HepG2 (cell line): ENCODE data around the gene COX7A1. TPM values are rescaled to one million over a fixed set of nuclear protein-coding genes. Genes with fewer than 3 reads are reported as not detected.
A peak's percentile ranks its signal among the peaks of the same experiment; 100 is the strongest.

ENCODE experiments used
- AKAP8 ChIP-seq: sonication (generic); formaldehyde crosslinking; IDR thresholded peaks from 2 replicates; pipeline ENCODE4 v1.5.1; 2020; ENCODE audit warnings: mild to moderate bottlenecking, missing genetic modification reagents
- CEBPG ChIP-seq: IDR thresholded peaks from 2 replicates; pipeline ENCODE4 v1.6.1; 2016
- ESRRA ChIP-seq: sonication (generic); formaldehyde crosslinking; IDR thresholded peaks from 2 replicates; pipeline ENCODE4 v1.5.1; 2020; ENCODE audit warnings: mild to moderate bottlenecking, low read depth, missing genetic modification reagents
- FOXO4 ChIP-seq: sonication (generic); formaldehyde crosslinking; conservative IDR thresholded peaks from 2 replicates; pipeline ENCODE4 v1.8.1; 2023; ENCODE audit warnings: missing genetic modification reagents
- GLI4 ChIP-seq: sonication (generic); formaldehyde crosslinking; IDR thresholded peaks from 2 replicates; pipeline ENCODE4 v1.5.1; 2020; ENCODE audit warnings: missing genetic modification reagents, mild to moderate bottlenecking, moderate library complexity, borderline replicate concordance
- HNRNPUL1 ChIP-seq: fragments of 200-400 bp; formaldehyde crosslinking; IDR thresholded peaks from 2 replicates; pipeline ENCODE4 v1.6.1; 2017; ENCODE audit warnings: low read depth, mild to moderate bottlenecking, low read length, moderate library complexity
- KDM1A ChIP-seq: IDR thresholded peaks from 2 replicates; pipeline ENCODE4 v1.6.1; 2016; ENCODE audit warnings: missing compliant biosample characterization
- KLF15 ChIP-seq: sonication (generic); formaldehyde crosslinking; IDR thresholded peaks from 2 replicates; pipeline ENCODE4 v1.8.1; 2023; ENCODE audit warnings: borderline replicate concordance, mild to moderate bottlenecking, inconsistent platforms, missing genetic modification reagents, mixed read lengths
- MAFF ChIP-seq: IDR thresholded peaks from 2 replicates; pipeline ENCODE4 v1.6.1; 2011; ENCODE audit warnings: low read depth, low read length, improper control_type of control experiment
- MATR3 ChIP-seq: sonication (generic); formaldehyde crosslinking; IDR thresholded peaks from 2 replicates; pipeline ENCODE4 v1.4.0; 2020; ENCODE audit warnings: missing genetic modification reagents
- RBFOX2 ChIP-seq: fragments of 200-400 bp; formaldehyde crosslinking; IDR thresholded peaks from 2 replicates; pipeline ENCODE4 v1.6.1; 2017; ENCODE audit warnings: low read depth, mild to moderate bottlenecking, low read length
- RFX1 ChIP-seq: fragments of 450-650 bp; IDR thresholded peaks from 2 replicates; pipeline ENCODE4 v1.6.1; 2017
- SCMH1 ChIP-seq: sonication (generic); formaldehyde crosslinking; IDR thresholded peaks from 2 replicates; pipeline ENCODE4 v1.9.0; 2021; ENCODE audit warnings: missing genetic modification reagents, mild to moderate bottlenecking, borderline replicate concordance
- TEF ChIP-seq: sonication (generic); formaldehyde crosslinking; IDR thresholded peaks from 2 replicates; pipeline ENCODE4 v1.5.0; 2020; ENCODE audit warnings: missing genetic modification reagents
- ZBTB25 ChIP-seq: IDR thresholded peaks from 2 replicates; pipeline ENCODE4 v1.6.1; 2018; ENCODE audit warnings: missing genetic modification reagents
- ZFYVE20 ChIP-seq: sonication (generic); formaldehyde crosslinking; IDR thresholded peaks from 2 replicates; pipeline ENCODE4 v1.8.0; 2023; ENCODE audit warnings: low read depth, mild to moderate bottlenecking, moderate library complexity, missing genetic modification reagents, borderline replicate concordance
- ZNF24 ChIP-seq: fragments of 450-650 bp; IDR thresholded peaks from 2 replicates; pipeline ENCODE4 v1.6.1; 2017; ENCODE audit warnings: antibody characterized with exemption, mild to moderate bottlenecking
- ZNF557 ChIP-seq: sonication (generic); formaldehyde crosslinking; IDR thresholded peaks from 2 replicates; pipeline ENCODE4 v1.4.0; 2020; ENCODE audit warnings: missing genetic modification reagents
- ZNF891 ChIP-seq: sonication (generic); formaldehyde crosslinking; IDR thresholded peaks from 2 replicates; pipeline ENCODE4 v1.5.0; 2020; ENCODE audit warnings: mild to moderate bottlenecking, missing genetic modification reagents
- ZSCAN12 ChIP-seq: sonication (generic); formaldehyde crosslinking; IDR thresholded peaks from 2 replicates; pipeline ENCODE4 v1.9.0; 2021; ENCODE audit warnings: mild to moderate bottlenecking, missing genetic modification reagents
- polyA plus RNA-seq, 8 experiments: library from polyadenylated mRNA; depleted of rRNA in 3 of 8; stranded (reverse) in 7 of 8; unstranded in 1 of 8; fragments of >200 nt; fragmentation: Illumina TruSeq in 4 of 8; extraction: Trizol in 4 of 8; gene quantifications; 2 replicates each; pipeline versions ENCODE4 v1.2.1 to v1.2.3, GENCODE V29; 2011 to 2016; ENCODE audit warnings: low read depth in 4 of 8, missing spikeins in 1 of 8, mixed read lengths in 1 of 8; ENCODE audit not compliant: insufficient read depth in 1 of 8
- total RNA-seq, 5 experiments: library from RNA; depleted of rRNA; stranded (reverse); fragments of >200 nt; fragmentation: Illumina TruSeq; extraction: Trizol; gene quantifications; 2 replicates each; pipeline ENCODE4 v1.2.3, GENCODE V29; 2016; ENCODE audit warnings: low read depth in 1 of 5
- TF ChIP-seq, protein P1 (sequence below): sonication (generic); formaldehyde crosslinking; IDR thresholded peaks from 2 replicates; pipeline ENCODE4 v1.5.0; 2020; ENCODE audit warnings: missing genetic modification reagents, mild to moderate bottlenecking, borderline replicate concordance
- TF ChIP-seq, protein P2 (sequence below): conservative IDR thresholded peaks from 2 replicates; pipeline ENCODE4 v1.6.1; 2018; ENCODE audit warnings: missing genetic modification reagents
- TF ChIP-seq, protein P3 (sequence below): sonication (generic); formaldehyde crosslinking; IDR thresholded peaks from 2 replicates; pipeline ENCODE4 v1.5.0; 2020; ENCODE audit warnings: mild to moderate bottlenecking, low read depth, missing genetic modification reagents, borderline replicate concordance
- TF ChIP-seq, protein P4 (sequence below): sonication (generic); formaldehyde crosslinking; IDR thresholded peaks from 2 replicates; pipeline ENCODE4 v1.9.0; 2021; ENCODE audit warnings: missing genetic modification reagents, mild to moderate bottlenecking, borderline replicate concordance

Gene COX7A1
- total and polyA plus RNA-seq, 2 of the 13 experiments (the other 11 are each of a cell fraction or from before 2014, with no cell fraction given) = not detected

- peak; percentile 55 for TF ChIP-seq TEF
- no peak for TF ChIP-seq SCMH1 (CRISPR knock-in tag)
- TF ChIP-seq, protein P1, sequence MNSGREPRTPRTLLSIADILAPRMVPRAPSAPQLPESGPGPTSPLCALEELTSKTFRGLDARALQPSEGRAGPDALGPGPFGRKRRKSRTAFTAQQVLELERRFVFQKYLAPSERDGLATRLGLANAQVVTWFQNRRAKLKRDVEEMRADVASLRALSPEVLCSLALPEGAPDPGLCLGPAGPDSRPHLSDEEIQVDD (CRISPR knock-in tag) = no peak; the same call in 1 of the 2 replicates
- no peak for TF ChIP-seq ZNF24
- no peak for TF ChIP-seq RFX1
- TF ChIP-seq KDM1A (CRISPR knock-in tag) = no peak
- TF ChIP-seq GLI4 (CRISPR knock-in tag) = no peak
- peak; percentile 81; the same call in 1 of the 2 replicates for TF ChIP-seq KLF15 (CRISPR knock-in tag)
- no peak for TF ChIP-seq MATR3 (CRISPR knock-in tag)
- peak; percentile 74; the same call in 1 of the 2 replicates for TF ChIP-seq ZSCAN12
- no peak for TF ChIP-seq MAFF
- TF ChIP-seq, protein P2, sequence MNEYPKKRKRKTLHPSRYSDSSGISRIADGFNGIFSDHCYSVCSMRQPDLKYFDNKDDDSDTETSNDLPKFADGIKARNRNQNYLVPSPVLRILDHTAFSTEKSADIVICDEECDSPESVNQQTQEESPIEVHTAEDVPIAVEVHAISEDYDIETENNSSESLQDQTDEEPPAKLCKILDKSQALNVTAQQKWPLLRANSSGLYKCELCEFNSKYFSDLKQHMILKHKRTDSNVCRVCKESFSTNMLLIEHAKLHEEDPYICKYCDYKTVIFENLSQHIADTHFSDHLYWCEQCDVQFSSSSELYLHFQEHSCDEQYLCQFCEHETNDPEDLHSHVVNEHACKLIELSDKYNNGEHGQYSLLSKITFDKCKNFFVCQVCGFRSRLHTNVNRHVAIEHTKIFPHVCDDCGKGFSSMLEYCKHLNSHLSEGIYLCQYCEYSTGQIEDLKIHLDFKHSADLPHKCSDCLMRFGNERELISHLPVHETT (CRISPR knock-in tag) = peak; percentile 75; the same call in 1 of the 2 replicates
- peak; percentile 99 for TF ChIP-seq AKAP8 (CRISPR knock-in tag)
- TF ChIP-seq ZNF557 (CRISPR knock-in tag) = no peak
- no peak for TF ChIP-seq FOXO4 (CRISPR knock-in tag)
- TF ChIP-seq CEBPG (CRISPR knock-in tag) = no peak
- TF ChIP-seq ZFYVE20 (CRISPR knock-in tag) = no peak
- TF ChIP-seq ESRRA (CRISPR knock-in tag) = no peak
- 0 out of 2 replicates have a peak, but pooled peaks have one; percentile 48 for TF ChIP-seq HNRNPUL1
- TF ChIP-seq ZNF891 (CRISPR knock-in tag) = no peak
- TF ChIP-seq, protein P3, sequence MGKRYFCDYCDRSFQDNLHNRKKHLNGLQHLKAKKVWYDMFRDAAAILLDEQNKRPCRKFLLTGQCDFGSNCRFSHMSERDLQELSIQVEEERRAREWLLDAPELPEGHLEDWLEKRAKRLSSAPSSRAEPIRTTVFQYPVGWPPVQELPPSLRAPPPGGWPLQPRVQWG (CRISPR knock-in tag) = no peak
- TF ChIP-seq, protein P4, sequence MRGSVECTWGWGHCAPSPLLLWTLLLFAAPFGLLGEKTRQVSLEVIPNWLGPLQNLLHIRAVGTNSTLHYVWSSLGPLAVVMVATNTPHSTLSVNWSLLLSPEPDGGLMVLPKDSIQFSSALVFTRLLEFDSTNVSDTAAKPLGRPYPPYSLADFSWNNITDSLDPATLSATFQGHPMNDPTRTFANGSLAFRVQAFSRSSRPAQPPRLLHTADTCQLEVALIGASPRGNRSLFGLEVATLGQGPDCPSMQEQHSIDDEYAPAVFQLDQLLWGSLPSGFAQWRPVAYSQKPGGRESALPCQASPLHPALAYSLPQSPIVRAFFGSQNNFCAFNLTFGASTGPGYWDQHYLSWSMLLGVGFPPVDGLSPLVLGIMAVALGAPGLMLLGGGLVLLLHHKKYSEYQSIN = no peak
- peak; percentile 81; the same call in 1 of the 2 replicates for TF ChIP-seq ZBTB25 (CRISPR knock-in tag)
- TF ChIP-seq RBFOX2 = peak; percentile 91
Observed at GRCh38 chr19:36139473-36140303, 12.6 kb downstream of the COX7A1 start, which contains the start of gene CAPNS1 (continued).
